SK-N-MC (cell line): ENCODE results near the gene ARHGEF17.

Experiments
- DNase-seq: peaks from one replicate; pipeline ENCODE4 v3.0.0-alpha.2; 2011; ENCODE audit warnings: low read depth, low spot score
- H3K27ac ChIP-seq: fragments of 200-600 bp; sonication (generic); 2 replicates; pipeline ENCODE4 v1.5.1; 2016; ENCODE audit warnings: mixed run types
- H3K36me3 ChIP-seq: fragments of 200-600 bp; sonication (generic); 2 replicates; pipeline ENCODE4 v1.6.1; 2017; ENCODE audit warnings: antibody characterized with exemption, low read length, mixed read lengths; ENCODE audit not compliant: insufficient read depth
- H3K4me3 ChIP-seq: fragments of 200-600 bp; sonication (generic); 2 replicates; pipeline ENCODE4 v1.5.1; 2016
- H3K9ac ChIP-seq: fragments of 200-600 bp; sonication (generic); 2 replicates; pipeline ENCODE4 v1.8.0; 2017; ENCODE audit warnings: mixed run types, mixed read lengths; ENCODE audit not compliant: insufficient read length
- H3K9me3 ChIP-seq: fragments of 200-600 bp; sonication (generic); 2 replicates; pipeline ENCODE4 v1.6.1; 2017; ENCODE audit warnings: low read depth, mild to moderate bottlenecking, antibody characterized with exemption, low read length, moderate library complexity, mixed read lengths
- EZH2 ChIP-seq: fragments of 200-600 bp; sonication (generic); IDR thresholded peaks from one replicate; pipeline ENCODE4 v1.6.1; 2017; ENCODE audit warnings: antibody characterized with exemption
- FOXP2 ChIP-seq: optimal IDR thresholded peaks from 2 replicates; pipeline ENCODE3; 2011; ENCODE audit warnings: mild to moderate bottlenecking, moderate library complexity; ENCODE audit not compliant: insufficient read depth; ENCODE audit errors: extremely low read length, control extremely low read depth
- POLR2AphosphoS5 ChIP-seq: IDR thresholded peaks from 2 replicates; pipeline ENCODE4 v1.6.1; 2012; ENCODE audit warnings: mild to moderate bottlenecking, low read depth, low read length, borderline replicate concordance

Gene ARHGEF17, protein sequence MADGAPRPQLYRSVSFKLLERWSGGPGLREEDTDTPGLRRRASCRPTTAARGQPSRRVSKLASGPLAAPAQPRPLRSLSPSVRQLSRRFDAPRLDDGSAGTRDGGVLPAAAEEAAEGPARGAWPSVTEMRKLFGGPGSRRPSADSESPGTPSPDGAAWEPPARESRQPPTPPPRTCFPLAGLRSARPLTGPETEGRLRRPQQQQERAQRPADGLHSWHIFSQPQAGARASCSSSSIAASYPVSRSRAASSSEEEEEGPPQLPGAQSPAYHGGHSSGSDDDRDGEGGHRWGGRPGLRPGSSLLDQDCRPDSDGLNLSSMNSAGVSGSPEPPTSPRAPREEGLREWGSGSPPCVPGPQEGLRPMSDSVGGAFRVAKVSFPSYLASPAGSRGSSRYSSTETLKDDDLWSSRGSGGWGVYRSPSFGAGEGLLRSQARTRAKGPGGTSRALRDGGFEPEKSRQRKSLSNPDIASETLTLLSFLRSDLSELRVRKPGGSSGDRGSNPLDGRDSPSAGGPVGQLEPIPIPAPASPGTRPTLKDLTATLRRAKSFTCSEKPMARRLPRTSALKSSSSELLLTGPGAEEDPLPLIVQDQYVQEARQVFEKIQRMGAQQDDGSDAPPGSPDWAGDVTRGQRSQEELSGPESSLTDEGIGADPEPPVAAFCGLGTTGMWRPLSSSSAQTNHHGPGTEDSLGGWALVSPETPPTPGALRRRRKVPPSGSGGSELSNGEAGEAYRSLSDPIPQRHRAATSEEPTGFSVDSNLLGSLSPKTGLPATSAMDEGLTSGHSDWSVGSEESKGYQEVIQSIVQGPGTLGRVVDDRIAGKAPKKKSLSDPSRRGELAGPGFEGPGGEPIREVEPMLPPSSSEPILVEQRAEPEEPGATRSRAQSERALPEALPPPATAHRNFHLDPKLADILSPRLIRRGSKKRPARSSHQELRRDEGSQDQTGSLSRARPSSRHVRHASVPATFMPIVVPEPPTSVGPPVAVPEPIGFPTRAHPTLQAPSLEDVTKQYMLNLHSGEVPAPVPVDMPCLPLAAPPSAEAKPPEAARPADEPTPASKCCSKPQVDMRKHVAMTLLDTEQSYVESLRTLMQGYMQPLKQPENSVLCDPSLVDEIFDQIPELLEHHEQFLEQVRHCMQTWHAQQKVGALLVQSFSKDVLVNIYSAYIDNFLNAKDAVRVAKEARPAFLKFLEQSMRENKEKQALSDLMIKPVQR (N-terminal part only)

DNA sequence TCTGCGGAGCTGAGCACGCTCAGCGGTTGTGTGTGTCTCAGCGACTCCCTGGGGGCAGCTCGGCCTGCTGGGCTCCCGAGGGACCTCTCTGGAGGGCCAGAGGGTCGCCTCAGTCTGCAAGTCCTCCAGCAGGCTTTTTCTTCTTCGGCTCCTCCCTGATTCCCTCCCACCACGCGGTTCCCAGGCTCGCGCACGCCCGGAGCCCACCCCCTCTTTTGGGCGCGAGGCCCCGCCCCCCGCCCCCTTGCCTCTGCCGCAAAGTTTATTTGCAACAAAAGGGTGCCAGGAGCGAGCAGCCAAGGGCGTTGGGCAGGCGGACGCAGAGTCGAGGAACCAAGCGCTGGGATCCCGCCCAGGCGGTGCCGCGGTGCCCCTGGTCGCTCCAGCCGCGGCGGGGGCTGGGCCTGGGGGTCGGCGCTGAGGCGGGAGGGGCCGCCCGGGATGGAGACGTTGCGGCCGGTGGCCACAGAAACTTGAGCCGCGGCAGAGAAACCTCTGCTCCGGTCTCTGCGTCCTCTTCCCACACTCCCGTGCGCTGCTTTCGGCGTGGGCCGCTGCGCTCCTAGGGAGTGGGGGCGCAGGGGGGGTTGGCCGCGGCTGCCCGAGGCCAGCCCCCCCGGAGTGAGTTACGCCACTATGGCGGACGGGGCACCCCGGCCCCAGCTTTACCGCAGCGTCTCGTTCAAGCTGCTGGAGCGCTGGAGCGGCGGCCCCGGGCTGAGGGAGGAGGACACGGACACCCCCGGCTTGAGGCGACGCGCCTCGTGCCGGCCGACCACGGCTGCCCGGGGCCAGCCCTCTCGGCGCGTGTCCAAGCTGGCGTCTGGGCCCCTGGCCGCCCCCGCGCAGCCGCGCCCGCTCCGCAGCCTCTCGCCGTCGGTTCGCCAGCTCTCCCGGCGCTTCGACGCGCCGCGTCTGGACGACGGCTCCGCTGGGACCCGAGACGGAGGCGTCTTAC lies at the start of gene ARHGEF17:
Gene ARHGEF17 (plus strand): TSS at position 274 of the 958 bp plus-strand sequence. CDS start 363 bp downstream, at position 637.
- Histone ChIP-seq H3K36me3 (no peaks in the 10 kb centered on the region), H3K9me3 (no peaks in the 10 kb centered on the region), H3K9ac (peak within 1 kb of the TSS; percentile 81), H3K4me3 (peak within 1 kb of the TSS; percentile 85), H3K27ac (peak within 1 kb of the TSS; percentile 72; the same call in 1 of the 2 replicates)
- DNase-seq: no peak
- TF ChIP-seq POLR2AphosphoS5 (peak; percentile 42; the same call in 1 of the 2 replicates), EZH2 (no peak)

DNA sequence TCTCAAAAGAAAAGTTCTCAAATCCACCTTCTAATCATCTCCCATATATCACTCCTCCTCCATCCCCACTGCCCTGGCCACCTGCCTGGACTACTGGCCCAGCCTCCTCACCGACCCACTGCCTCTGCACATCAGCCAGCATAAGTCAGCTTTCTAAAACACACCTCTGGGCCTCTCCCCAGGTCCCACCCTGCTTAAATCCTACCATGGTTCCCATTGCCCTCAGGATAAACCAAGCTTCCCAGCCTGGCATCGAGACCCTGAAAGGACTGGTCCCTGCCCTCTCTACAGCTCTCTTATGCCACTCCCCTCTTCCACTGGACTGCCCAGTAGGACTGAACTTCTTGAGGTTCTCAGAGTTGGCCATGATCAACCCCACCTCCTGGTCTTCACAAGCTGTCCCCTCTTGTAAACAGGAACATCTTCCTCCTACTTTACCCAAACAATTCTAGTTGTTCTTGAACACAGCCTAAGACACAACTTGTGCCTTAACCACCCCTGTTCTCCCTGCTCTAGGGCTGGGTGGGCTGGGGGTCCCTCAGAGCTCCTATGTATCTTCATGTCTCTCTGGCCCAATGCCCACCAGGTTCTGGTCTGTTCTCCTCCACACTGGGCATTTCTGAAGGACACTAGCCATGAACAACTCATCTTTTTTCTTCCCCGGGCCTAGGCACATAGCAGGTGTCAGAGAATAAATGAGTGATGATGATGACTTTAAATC lies 48.5 kb upstream of the ARHGEF17 start:
- Histone ChIP-seq H3K9ac (no peak overlapping the region), H3K9me3 (no peaks in the 10 kb centered on the region), H3K27ac (no peak overlapping the region), H3K36me3 (no peaks in the 10 kb centered on the region), H3K4me3 (no peak overlapping the region)
- no peak for DNase-seq
- no peak for TF ChIP-seq FOXP2
- no peak for TF ChIP-seq EZH2
- no peak for TF ChIP-seq POLR2AphosphoS5

DNA sequence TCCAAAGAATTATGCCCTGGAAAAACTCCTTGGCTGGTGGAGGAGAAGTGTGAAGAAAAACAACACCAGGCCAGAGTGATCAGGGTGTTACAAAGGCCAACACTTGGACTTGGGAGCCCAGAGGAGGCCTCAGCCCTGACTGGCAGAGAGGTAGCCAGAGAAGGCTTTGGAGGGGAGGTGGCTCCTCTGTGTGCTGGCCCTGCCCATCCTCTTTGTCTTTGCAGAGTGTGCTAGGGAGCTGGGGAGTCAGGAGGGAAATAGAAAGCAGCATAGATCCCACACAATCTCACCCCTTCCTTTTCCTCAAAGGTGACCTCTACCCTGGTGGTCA lies 48.0 kb upstream of the ARHGEF17 start:
- TF ChIP-seq EZH2 (no peak), POLR2AphosphoS5 (no peak), FOXP2 (no peak)
- no peak overlapping the region for H3K9ac ChIP-seq
- no peak for DNase-seq
- H3K27ac ChIP-seq: no peak overlapping the region
- no peaks in the 10 kb centered on the region for H3K36me3 ChIP-seq
- no peak overlapping the region for H3K4me3 ChIP-seq
- H3K9me3 ChIP-seq: no peaks in the 10 kb centered on the region

DNA sequence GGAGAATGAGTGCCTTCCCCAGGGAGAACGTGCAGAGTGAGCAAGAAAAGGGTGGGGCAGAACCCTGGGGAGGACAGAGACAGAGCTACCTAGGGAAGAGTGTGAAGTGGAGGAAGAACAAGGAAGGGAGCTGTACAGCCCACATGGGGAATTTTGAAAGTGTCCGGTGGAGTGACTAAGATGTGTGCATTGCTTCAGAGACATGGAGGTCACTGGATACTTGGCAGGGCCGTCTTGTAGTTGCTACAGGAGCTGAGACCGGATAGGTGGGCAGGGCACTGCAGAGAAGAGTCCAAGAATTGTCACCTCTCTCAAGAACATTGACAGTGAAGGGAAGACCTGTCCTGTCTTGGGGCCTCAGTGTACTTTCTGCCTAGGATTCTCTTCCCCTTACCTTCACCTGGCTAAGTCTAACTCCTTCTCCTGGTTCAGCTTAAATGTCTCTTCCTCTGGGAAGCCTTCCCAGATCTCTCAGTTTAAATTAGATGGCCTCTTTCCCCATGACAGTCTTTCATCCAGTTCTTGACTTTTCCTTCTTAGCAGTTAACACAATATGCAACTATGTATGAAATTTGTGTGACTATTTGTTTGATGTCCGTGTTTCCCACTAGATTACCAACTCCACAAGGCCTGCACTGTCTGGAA lies 45.1 kb upstream of the ARHGEF17 start:
- Histone ChIP-seq H3K27ac (no peak overlapping the region), H3K36me3 (no peaks in the 10 kb centered on the region)
- TF ChIP-seq FOXP2: no peak
- no peak for TF ChIP-seq EZH2
- no peak for TF ChIP-seq POLR2AphosphoS5

DNA sequence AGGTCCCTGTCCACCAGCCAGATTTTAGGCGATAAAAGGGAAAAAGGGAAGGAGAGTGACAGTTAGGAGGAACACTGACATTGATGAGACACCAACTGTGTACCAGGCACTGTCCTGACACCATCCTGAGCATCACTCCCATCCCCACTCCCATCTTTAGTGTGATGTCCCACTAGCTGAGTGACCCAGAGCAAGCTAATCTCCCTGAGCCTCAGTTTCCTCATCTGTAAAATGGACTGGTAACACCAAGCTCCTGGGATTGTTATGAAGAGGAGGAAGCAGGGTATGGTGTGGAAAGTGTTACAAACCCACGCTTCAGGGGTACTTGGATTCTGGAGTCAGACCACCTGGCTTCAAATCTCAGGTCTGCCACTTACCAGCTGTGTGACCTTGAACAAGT lies 44.4 kb upstream of the ARHGEF17 start:
- no peak overlapping the region for H3K9ac ChIP-seq
- H3K4me3 ChIP-seq: no peak overlapping the region
- H3K27ac ChIP-seq: no peak overlapping the region
- TF ChIP-seq FOXP2: no peak
- no peak for TF ChIP-seq POLR2AphosphoS5
- no peak for TF ChIP-seq EZH2
- DNase-seq: no peak
- H3K36me3 ChIP-seq: no peaks in the 10 kb centered on the region
- no peaks in the 10 kb centered on the region for H3K9me3 ChIP-seq

More for the DNA sequence above, 45.1 kb upstream of the ARHGEF17 start:
- no peak for DNase-seq
- Histone ChIP-seq H3K9me3 (no peaks in the 10 kb centered on the region), H3K4me3 (no peak overlapping the region), H3K9ac (no peak overlapping the region)

DNA sequence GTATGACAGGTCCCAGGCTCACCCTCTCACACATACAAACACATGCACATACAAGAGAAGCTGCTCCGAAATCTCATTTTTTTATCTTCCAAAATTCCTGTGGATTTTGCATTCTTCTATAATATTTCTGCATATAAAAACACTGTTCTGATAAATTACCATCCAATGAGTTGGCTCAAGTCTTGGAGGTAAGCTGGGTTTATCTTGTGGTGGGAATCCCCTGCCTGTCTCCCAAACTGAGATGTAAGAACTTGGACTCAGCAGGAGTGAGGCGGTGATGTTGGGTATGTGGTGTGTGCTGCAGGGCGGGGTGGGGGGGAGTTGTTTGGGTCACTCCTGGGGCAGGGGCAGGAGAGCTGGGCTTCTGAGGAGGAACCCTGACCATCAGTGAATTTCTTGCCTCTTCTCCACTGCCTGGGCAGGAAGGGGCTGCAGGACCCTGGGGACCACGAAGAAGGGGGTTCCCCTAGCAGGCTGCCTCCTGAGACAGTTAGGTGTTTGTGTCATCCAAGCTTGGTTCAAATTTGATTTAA lies 42.7 kb upstream of the ARHGEF17 start:
- Histone ChIP-seq H3K36me3 (no peaks in the 10 kb centered on the region), H3K9ac (no peak overlapping the region), H3K4me3 (no peak overlapping the region), H3K9me3 (no peaks in the 10 kb centered on the region), H3K27ac (no peak overlapping the region)
- no peak for TF ChIP-seq POLR2AphosphoS5
- no peak for DNase-seq
